Neuronal stem cell (in vitro differentiated cells): ENCODE measurements around the gene SRCIN1.
A peak's percentile ranks its signal among the peaks of the same experiment; 100 is the strongest.

Experiments used
- DNase-seq: peaks from one replicate; pipeline ENCODE4 v3.0.0-alpha.2; 2013; ENCODE audit warnings: low spot score
- H2AFZ ChIP-seq: one replicate; pipeline ENCODE4 v1.6.1; 2013; ENCODE audit warnings: mild to moderate bottlenecking, low read length, inconsistent platforms
- H2AK5ac ChIP-seq: 2 replicates; pipeline ENCODE4 v1.6.1; 2013; ENCODE audit warnings: low read depth, mild to moderate bottlenecking, inconsistent platforms, low read length, moderate library complexity, mixed read lengths
- H2BK120ac ChIP-seq: 2 replicates; pipeline ENCODE4 v1.6.1; 2013; ENCODE audit warnings: low read depth, mild to moderate bottlenecking, inconsistent platforms, low read length, moderate library complexity, mixed read lengths
- H2BK12ac ChIP-seq: one replicate; pipeline ENCODE4 v1.6.1; 2013; ENCODE audit warnings: low read length, inconsistent platforms
- H2BK15ac ChIP-seq: 2 replicates; pipeline ENCODE4 v1.6.1; 2013; ENCODE audit warnings: mild to moderate bottlenecking, low read length, inconsistent platforms, mixed read lengths
- H2BK5ac ChIP-seq: one replicate; pipeline ENCODE4 v1.6.1; 2013; ENCODE audit warnings: inconsistent platforms, mild to moderate bottlenecking, low read length, moderate library complexity
- H3K14ac ChIP-seq: one replicate; pipeline ENCODE4 v1.6.1; 2013; ENCODE audit warnings: low read length, inconsistent platforms
- H3K18ac ChIP-seq: 2 replicates; pipeline ENCODE4 v1.6.1; 2013; ENCODE audit warnings: low read length, inconsistent platforms
- H3K23ac ChIP-seq: 2 replicates; pipeline ENCODE4 v1.6.1; 2013; ENCODE audit warnings: low read depth, mild to moderate bottlenecking, mixed read lengths, low read length, inconsistent platforms; ENCODE audit not compliant: poor library complexity
- H3K27ac ChIP-seq: replicated peaks from 3 replicates; pipeline ENCODE4 v1.5.1; 2013; ENCODE audit warnings: low read length, inconsistent platforms
- H3K27me3 ChIP-seq, 3 experiments: 2 replicates each; pipeline ENCODE4 v1.6.1; 2013; ENCODE audit warnings: low read length in 3 of 3, mild to moderate bottlenecking in 2 of 3, inconsistent platforms in 1 of 3, low read depth in 1 of 3, mixed read lengths in 1 of 3, moderate library complexity in 1 of 3; ENCODE audit not compliant: control insufficient read depth in 3 of 3, insufficient read depth in 3 of 3
- H3K36me3 ChIP-seq, 2 donors: replicated peaks in 1 of 2; 2 replicates each; pipeline ENCODE4 v1.6.1; 2013; ENCODE audit warnings: low read length in 2 of 2; ENCODE audit not compliant: control insufficient read depth in 2 of 2, insufficient read depth in 2 of 2
- H3K4ac ChIP-seq: 2 replicates; pipeline ENCODE4 v1.6.1; 2013; ENCODE audit warnings: inconsistent platforms, mild to moderate bottlenecking, low read length, moderate library complexity
- H3K4me1 ChIP-seq, 2 donors: 1 replicate in 1 of 2; 2 replicates in 1 of 2; pipeline ENCODE4 v1.6.1; 2013; ENCODE audit warnings: low read length in 2 of 2, low read depth in 1 of 2; ENCODE audit not compliant: control insufficient read depth in 2 of 2, insufficient read depth in 1 of 2
- H3K4me2 ChIP-seq: one replicate; pipeline ENCODE4 v1.6.1; 2013; ENCODE audit warnings: mild to moderate bottlenecking, low read length, inconsistent platforms; ENCODE audit not compliant: insufficient read depth, poor library complexity, severe bottlenecking
- H3K4me3 ChIP-seq, 2 donors: 2 replicates each; pipeline ENCODE4 v1.5.1; 2013; ENCODE audit warnings: low read length in 2 of 2, mild to moderate bottlenecking in 2 of 2, inconsistent platforms in 1 of 2, moderate library complexity in 1 of 2
- H3K79me1 ChIP-seq: one replicate; pipeline ENCODE4 v1.6.1; 2013; ENCODE audit warnings: low read depth, mild to moderate bottlenecking, inconsistent platforms, low read length, moderate library complexity
- H3K9ac ChIP-seq: one replicate; pipeline ENCODE4 v1.6.1; 2013; ENCODE audit warnings: mild to moderate bottlenecking, low read depth, low read length, inconsistent platforms; ENCODE audit not compliant: poor library complexity
- H3K9me3 ChIP-seq, 2 donors: replicated peaks in 1 of 2; 2 replicates each; pipeline versions ENCODE3 to v1.6.1; 2013; ENCODE audit warnings: low read length in 2 of 2, mild to moderate bottlenecking in 2 of 2, inconsistent platforms in 1 of 2, low read depth in 1 of 2, mixed read lengths in 1 of 2, moderate library complexity in 1 of 2; ENCODE audit not compliant: control insufficient read depth in 2 of 2, insufficient read depth in 1 of 2
- H4K8ac ChIP-seq: one replicate; pipeline ENCODE4 v1.6.1; 2013; ENCODE audit warnings: low read depth, mild to moderate bottlenecking, inconsistent platforms, low read length, moderate library complexity
- H4K91ac ChIP-seq: one replicate; pipeline ENCODE4 v1.6.1; 2013; ENCODE audit warnings: low read length, low read depth, mild to moderate bottlenecking, inconsistent platforms; ENCODE audit not compliant: poor library complexity
- WGBS, 2 donors: extraction: QIAGEN DNeasy Blood & Tissue Kit; methylation state at CpG; one replicate each; pipeline ENCODE4 v1.1.7; 2013; ENCODE audit warnings: missing lambda C conversion rate in 2 of 2, mixed read lengths in 1 of 2; ENCODE audit not compliant: insufficient read length in 2 of 2, insufficient replicate concordance in 1 of 2; ENCODE audit errors: extremely low coverage in 2 of 2; 5-methylcytosine and 5-hydroxymethylcytosine counted together

SRCIN1 gene

GRCh38 chr17:38579934-38580333 is 25.8 kb downstream of the SRCIN1 start:
- H3K9ac ChIP-seq = peak overlapping the region; percentile 25
- H4K91ac ChIP-seq = no peak overlapping the region
- H3K4me2 ChIP-seq = no peak overlapping the region
- H3K14ac ChIP-seq = no peak overlapping the region
- WGBS, 2 donors = no CpG with 5 or more reads among the region's 7 CpGs
- H2BK5ac ChIP-seq = no peak overlapping the region
- no peak overlapping the region for H3K4me3 ChIP-seq
- no peak overlapping the region for H3K4ac ChIP-seq
- H3K27me3 ChIP-seq = peaks cover 0 to 52% (median 8%) of the 10 kb centered on the region in 3 experiments
- H2BK120ac ChIP-seq = no peak overlapping the region
- no peak for DNase-seq
- H3K23ac ChIP-seq = no peak overlapping the region
- peak overlapping the region; percentile 40 for H2AK5ac ChIP-seq
- H3K79me1 ChIP-seq = no peaks in the 10 kb centered on the region
- H4K8ac ChIP-seq = no peak overlapping the region
- H2BK12ac ChIP-seq = no peak overlapping the region
- H3K27ac ChIP-seq = no peak overlapping the region
- H3K36me3 ChIP-seq = no peaks in the 10 kb centered on the region
- H2BK15ac ChIP-seq = peak overlapping the region; percentile 10
- H2AFZ ChIP-seq = no peak overlapping the region
- peaks cover 22 to 29% of the 10 kb centered on the region in 2 donors for H3K4me1 ChIP-seq
- peak overlapping the region; percentile 3 for H3K18ac ChIP-seq
- no peaks in the 10 kb centered on the region for H3K9me3 ChIP-seq

GRCh38 chr17:38579083-38579480 is 26.7 kb downstream of the SRCIN1 start:
- Histone ChIP-seq H3K18ac (peak overlapping the region; percentile 50), H3K27me3 (peaks cover 0 to 57% (median 8%) of the 10 kb centered on the region in 3 experiments), H2BK5ac (no peak overlapping the region), H3K4me2 (peak overlapping the region; percentile 95), H2BK15ac (no peak overlapping the region), H4K91ac (no peak overlapping the region), H3K79me1 (no peaks in the 10 kb centered on the region), H3K27ac (no peak overlapping the region), H3K4ac (no peak overlapping the region), H3K23ac (peak overlapping the region; percentile 53), H2AFZ (peak overlapping the region; percentile 71), H3K9ac (no peak overlapping the region), H2AK5ac (peak overlapping the region; percentile 49), H3K9me3 (no peaks in the 10 kb centered on the region), H3K14ac (peak overlapping the region; percentile 14), H2BK120ac (no peak overlapping the region), H3K36me3 (no peaks in the 10 kb centered on the region), H3K4me3 (peak overlapping the region; percentile 49 to 66), H3K4me1 (peaks cover 19 to 25% of the 10 kb centered on the region in 2 donors), H2BK12ac (no peak overlapping the region), H4K8ac (no peak overlapping the region)
- WGBS, 2 donors = no CpG with 5 or more reads among the region's 7 CpGs
- DNase-seq = no peak

GRCh38 chr17:38578229-38579082 is 27.3 kb downstream of the SRCIN1 start:
- H3K4me3 ChIP-seq = peak overlapping the region; percentile 49 to 71
- H2BK120ac ChIP-seq = no peak overlapping the region
- H3K27me3 ChIP-seq = peaks cover 0 to 60% (median 8%) of the 10 kb centered on the region in 3 experiments
- H2BK15ac ChIP-seq = no peak overlapping the region
- H2BK12ac ChIP-seq = no peak overlapping the region
- DNase-seq = no peak
- H3K79me1 ChIP-seq = no peaks in the 10 kb centered on the region
- no peaks in the 10 kb centered on the region for H3K9me3 ChIP-seq
- peak overlapping the region; percentile 49 for H2AK5ac ChIP-seq
- WGBS, 2 donors = no CpG with 5 or more reads among the region's 63 CpGs
- H4K91ac ChIP-seq = no peak overlapping the region
- H2BK5ac ChIP-seq = no peak overlapping the region
- H3K4me1 ChIP-seq = peaks cover 18 to 27% of the 10 kb centered on the region in 2 donors
- peak overlapping the region; percentile 14 for H3K14ac ChIP-seq
- no peak overlapping the region for H4K8ac ChIP-seq
- no peak overlapping the region for H3K27ac ChIP-seq
- no peaks in the 10 kb centered on the region for H3K36me3 ChIP-seq
- peak overlapping the region; percentile 95 for H3K4me2 ChIP-seq
- H3K9ac ChIP-seq = peak overlapping the region; percentile 79
- H3K23ac ChIP-seq = peak overlapping the region; percentile 90
- peak overlapping the region; percentile 90 for H3K18ac ChIP-seq
- H3K4ac ChIP-seq = no peak overlapping the region
- peak overlapping the region; percentile 71 for H2AFZ ChIP-seq

GRCh38 chr17:38577645-38578173 is 28.0 kb downstream of the SRCIN1 start:
- H3K36me3 ChIP-seq = no peaks in the 10 kb centered on the region
- no peak overlapping the region for H2BK120ac ChIP-seq
- peak overlapping the region; percentile 71 for H2AFZ ChIP-seq
- no peak overlapping the region for H3K23ac ChIP-seq
- no peak overlapping the region for H3K4ac ChIP-seq
- no peak overlapping the region for H2BK5ac ChIP-seq
- H3K4me1 ChIP-seq = peaks cover 23 to 33% of the 10 kb centered on the region in 2 donors
- WGBS, 2 donors = no CpG with 5 or more reads among the region's 12 CpGs
- no peak for DNase-seq
- H3K9ac ChIP-seq = no peak overlapping the region
- H3K4me3 ChIP-seq = peak overlapping the region in 1 of 2 donors; percentile 49
- no peaks in the 10 kb centered on the region for H3K9me3 ChIP-seq
- no peak overlapping the region for H2BK12ac ChIP-seq
- H4K91ac ChIP-seq = no peak overlapping the region
- no peak overlapping the region for H3K27ac ChIP-seq
- H2BK15ac ChIP-seq = no peak overlapping the region
- no peak overlapping the region for H3K4me2 ChIP-seq
- H2AK5ac ChIP-seq = no peak overlapping the region
- H3K18ac ChIP-seq = no peak overlapping the region
- H3K79me1 ChIP-seq = no peaks in the 10 kb centered on the region
- no peak overlapping the region for H4K8ac ChIP-seq
- no peak overlapping the region for H3K14ac ChIP-seq
- peaks cover 0 to 60% (median 8%) of the 10 kb centered on the region in 3 experiments for H3K27me3 ChIP-seq
